HepG2 (cell line): ENCODE data around the gene GRM1. TPM values are rescaled to one million over a fixed set of nuclear protein-coding genes. Genes with fewer than 3 reads are reported as not detected.
A peak's percentile ranks its signal among the peaks of the same experiment; 100 is the strongest.

Source experiments
- ARID2 ChIP-seq: sonication (generic); formaldehyde crosslinking; IDR thresholded peaks from 2 replicates; pipeline ENCODE4 v1.8.1; 2022; ENCODE audit warnings: mild to moderate bottlenecking, missing genetic modification reagents, borderline replicate concordance
- CBX2 ChIP-seq, 2 experiments: fragments of 200-600 bp in 1 of 2; sonication (generic); formaldehyde crosslinking in 1 of 2; IDR thresholded peaks; 2 replicates each; pipeline versions ENCODE4 v1.7.0 to v1.8.1; 2018 to 2022; ENCODE audit warnings: low read depth in 2 of 2, low read length in 1 of 2, mild to moderate bottlenecking in 1 of 2, missing genetic modification reagents in 1 of 2
- FOXK1 ChIP-seq: sonication (generic); formaldehyde crosslinking; IDR thresholded peaks from 2 replicates; pipeline ENCODE4 v1.4.0; 2020; ENCODE audit warnings: low read depth, missing genetic modification reagents, borderline replicate concordance
- HOXA3 ChIP-seq: sonication (generic); formaldehyde crosslinking; IDR thresholded peaks from 2 replicates; pipeline ENCODE4 v1.5.0; 2020; ENCODE audit warnings: missing genetic modification reagents
- JUND ChIP-seq: sonication (generic); formaldehyde crosslinking; IDR thresholded peaks from 2 replicates; pipeline ENCODE4 v1.8.0; 2022; ENCODE audit warnings: mild to moderate bottlenecking, missing genetic modification reagents
- MIXL1 ChIP-seq: IDR thresholded peaks from 2 replicates; pipeline ENCODE4 v1.6.1; 2016
- MXD4 ChIP-seq: IDR thresholded peaks from 2 replicates; pipeline ENCODE4 v1.6.1; 2016; ENCODE audit warnings: mild to moderate bottlenecking, missing biosample characterization, missing genetic modification reagents
- ZNF101 ChIP-seq: sonication (generic); formaldehyde crosslinking; IDR thresholded peaks from 2 replicates; pipeline ENCODE4 v1.4.0; 2020; ENCODE audit warnings: mild to moderate bottlenecking, low read depth, missing genetic modification reagents, borderline replicate concordance
- ZNF235 ChIP-seq: sonication (generic); formaldehyde crosslinking; IDR thresholded peaks from 2 replicates; pipeline ENCODE4 v1.8.1; 2023; ENCODE audit warnings: mild to moderate bottlenecking, missing genetic modification reagents, borderline replicate concordance
- ZNF24 ChIP-seq: fragments of 450-650 bp; IDR thresholded peaks from 2 replicates; pipeline ENCODE4 v1.6.1; 2017; ENCODE audit warnings: antibody characterized with exemption, mild to moderate bottlenecking
- ZNF263 ChIP-seq: sonication (generic); formaldehyde crosslinking; IDR thresholded peaks from 2 replicates; pipeline ENCODE4 v1.4.0; 2020; ENCODE audit warnings: missing genetic modification reagents
- ZNF562 ChIP-seq: sonication (generic); formaldehyde crosslinking; IDR thresholded peaks from 2 replicates; pipeline ENCODE4 v1.8.0; 2022; ENCODE audit warnings: missing genetic modification reagents, borderline replicate concordance
- ZNF720 ChIP-seq: sonication (generic); formaldehyde crosslinking; IDR thresholded peaks from 2 replicates; pipeline ENCODE4 v1.4.0; 2020; ENCODE audit warnings: missing genetic modification reagents
- ZNF816 ChIP-seq: sonication (generic); formaldehyde crosslinking; IDR thresholded peaks from 2 replicates; pipeline ENCODE4 v1.8.0; 2022; ENCODE audit warnings: missing genetic modification reagents, mild to moderate bottlenecking, borderline replicate concordance
- polyA plus RNA-seq, 8 experiments: library from polyadenylated mRNA; depleted of rRNA in 3 of 8; stranded (reverse) in 7 of 8; unstranded in 1 of 8; fragments of >200 nt; fragmentation: Illumina TruSeq in 4 of 8; extraction: Trizol in 4 of 8; gene quantifications; 2 replicates each; pipeline versions ENCODE4 v1.2.1 to v1.2.3, GENCODE V29; 2011 to 2016; ENCODE audit warnings: low read depth in 4 of 8, missing spikeins in 1 of 8, mixed read lengths in 1 of 8; ENCODE audit not compliant: insufficient read depth in 1 of 8
- total RNA-seq, 5 experiments: library from RNA; depleted of rRNA; stranded (reverse); fragments of >200 nt; fragmentation: Illumina TruSeq; extraction: Trizol; gene quantifications; 2 replicates each; pipeline ENCODE4 v1.2.3, GENCODE V29; 2016; ENCODE audit warnings: low read depth in 1 of 5
- TF ChIP-seq, protein P1 (sequence below): sonication (generic); formaldehyde crosslinking; IDR thresholded peaks from 2 replicates; pipeline ENCODE4 v1.9.0; 2021; ENCODE audit warnings: missing genetic modification reagents, borderline replicate concordance
- TF ChIP-seq, protein P2 (sequence below): sonication (generic); formaldehyde crosslinking; IDR thresholded peaks from 2 replicates; pipeline ENCODE4 v1.5.0; 2020; ENCODE audit warnings: missing genetic modification reagents
- TF ChIP-seq, protein P3 (sequence below): sonication (generic); formaldehyde crosslinking; IDR thresholded peaks from 2 replicates; pipeline ENCODE4 v1.4.0; 2020; ENCODE audit warnings: missing genetic modification reagents
- TF ChIP-seq, protein P4 (sequence below): sonication (generic); formaldehyde crosslinking; IDR thresholded peaks from 2 replicates; pipeline ENCODE4 v1.4.0; 2020; ENCODE audit warnings: missing genetic modification reagents, borderline replicate concordance

GRM1 gene
- total and polyA plus RNA-seq, 2 of the 13 experiments (the other 11 are each of a cell fraction or from before 2014, with no cell fraction given) = 0.09 TPM; not detected in 1

DNA sequence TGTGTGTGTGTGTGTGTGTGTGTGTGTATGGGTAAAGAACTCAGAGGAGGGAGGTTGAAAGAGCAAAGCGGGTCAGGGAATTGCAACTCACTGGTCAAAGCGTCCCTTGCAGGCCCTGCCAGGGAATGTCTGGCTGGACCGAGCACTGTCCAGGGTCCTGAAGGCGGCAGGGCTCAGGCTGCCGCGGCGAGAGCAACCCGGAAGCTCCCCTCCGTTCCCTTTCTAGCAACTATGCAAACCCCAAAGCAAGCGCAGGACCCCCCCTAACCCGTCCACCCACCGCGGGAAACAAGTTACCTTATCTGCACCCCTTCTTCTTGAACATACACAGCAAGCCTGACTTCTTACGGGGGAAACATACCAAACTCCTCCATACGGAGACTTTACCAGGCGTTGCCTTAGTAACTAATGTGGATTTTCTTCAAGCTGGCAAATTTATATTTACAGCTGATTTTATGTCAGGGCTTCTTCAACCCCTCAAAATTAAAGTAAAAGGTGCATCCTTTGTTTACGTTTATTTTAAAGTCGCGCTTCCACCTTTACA lies 538 bp upstream of the GRM1 start (continued):
- TF ChIP-seq FOXK1 (peak; percentile 78; the same call in 1 of the 2 replicates), ZNF101 (CRISPR knock-in tag) (no peak), ARID2 (CRISPR knock-in tag) (0 out of 2 replicates have a peak, but pooled peaks have one; percentile 58), HOXA3 (CRISPR knock-in tag) (peak; percentile 81), ZNF720 (CRISPR knock-in tag) (0 out of 2 replicates have a peak, but pooled peaks have one; percentile 44), JUND (CRISPR knock-in tag) (no peak), ZNF24 (no peak), ZNF235 (0 out of 2 replicates have a peak, but pooled peaks have one; percentile 65), MXD4 (CRISPR knock-in tag) (peak; percentile 81; the same call in 1 of the 2 replicates), ZNF263 (CRISPR knock-in tag) (peak; percentile 76), CBX2 (IDR thresholded peaks at IDR 0.05; ENCODE audit: low read depth, low read length) (no peak), CBX2 (CRISPR knock-in tag; IDR thresholded peaks at IDR 0.05; ENCODE audit: low read depth) (no peak), MIXL1 (peak; percentile 92), ZNF562 (CRISPR knock-in tag) (no peak), ZNF816 (CRISPR knock-in tag) (peak; percentile 87; the same call in 1 of the 2 replicates)
- TF ChIP-seq, protein P1, sequence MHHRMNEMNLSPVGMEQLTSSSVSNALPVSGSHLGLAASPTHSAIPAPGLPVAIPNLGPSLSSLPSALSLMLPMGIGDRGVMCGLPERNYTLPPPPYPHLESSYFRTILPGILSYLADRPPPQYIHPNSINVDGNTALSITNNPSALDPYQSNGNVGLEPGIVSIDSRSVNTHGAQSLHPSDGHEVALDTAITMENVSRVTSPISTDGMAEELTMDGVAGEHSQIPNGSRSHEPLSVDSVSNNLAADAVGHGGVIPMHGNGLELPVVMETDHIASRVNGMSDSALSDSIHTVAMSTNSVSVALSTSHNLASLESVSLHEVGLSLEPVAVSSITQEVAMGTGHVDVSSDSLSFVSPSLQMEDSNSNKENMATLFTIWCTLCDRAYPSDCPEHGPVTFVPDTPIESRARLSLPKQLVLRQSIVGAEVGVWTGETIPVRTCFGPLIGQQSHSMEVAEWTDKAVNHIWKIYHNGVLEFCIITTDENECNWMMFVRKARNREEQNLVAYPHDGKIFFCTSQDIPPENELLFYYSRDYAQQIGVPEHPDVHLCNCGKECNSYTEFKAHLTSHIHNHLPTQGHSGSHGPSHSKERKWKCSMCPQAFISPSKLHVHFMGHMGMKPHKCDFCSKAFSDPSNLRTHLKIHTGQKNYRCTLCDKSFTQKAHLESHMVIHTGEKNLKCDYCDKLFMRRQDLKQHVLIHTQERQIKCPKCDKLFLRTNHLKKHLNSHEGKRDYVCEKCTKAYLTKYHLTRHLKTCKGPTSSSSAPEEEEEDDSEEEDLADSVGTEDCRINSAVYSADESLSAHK (CRISPR knock-in tag) = peak; percentile 95
- TF ChIP-seq, protein P2, sequence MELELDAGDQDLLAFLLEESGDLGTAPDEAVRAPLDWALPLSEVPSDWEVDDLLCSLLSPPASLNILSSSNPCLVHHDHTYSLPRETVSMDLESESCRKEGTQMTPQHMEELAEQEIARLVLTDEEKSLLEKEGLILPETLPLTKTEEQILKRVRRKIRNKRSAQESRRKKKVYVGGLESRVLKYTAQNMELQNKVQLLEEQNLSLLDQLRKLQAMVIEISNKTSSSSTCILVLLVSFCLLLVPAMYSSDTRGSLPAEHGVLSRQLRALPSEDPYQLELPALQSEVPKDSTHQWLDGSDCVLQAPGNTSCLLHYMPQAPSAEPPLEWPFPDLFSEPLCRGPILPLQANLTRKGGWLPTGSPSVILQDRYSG (CRISPR knock-in tag) = peak; percentile 98
- TF ChIP-seq, protein P3, sequence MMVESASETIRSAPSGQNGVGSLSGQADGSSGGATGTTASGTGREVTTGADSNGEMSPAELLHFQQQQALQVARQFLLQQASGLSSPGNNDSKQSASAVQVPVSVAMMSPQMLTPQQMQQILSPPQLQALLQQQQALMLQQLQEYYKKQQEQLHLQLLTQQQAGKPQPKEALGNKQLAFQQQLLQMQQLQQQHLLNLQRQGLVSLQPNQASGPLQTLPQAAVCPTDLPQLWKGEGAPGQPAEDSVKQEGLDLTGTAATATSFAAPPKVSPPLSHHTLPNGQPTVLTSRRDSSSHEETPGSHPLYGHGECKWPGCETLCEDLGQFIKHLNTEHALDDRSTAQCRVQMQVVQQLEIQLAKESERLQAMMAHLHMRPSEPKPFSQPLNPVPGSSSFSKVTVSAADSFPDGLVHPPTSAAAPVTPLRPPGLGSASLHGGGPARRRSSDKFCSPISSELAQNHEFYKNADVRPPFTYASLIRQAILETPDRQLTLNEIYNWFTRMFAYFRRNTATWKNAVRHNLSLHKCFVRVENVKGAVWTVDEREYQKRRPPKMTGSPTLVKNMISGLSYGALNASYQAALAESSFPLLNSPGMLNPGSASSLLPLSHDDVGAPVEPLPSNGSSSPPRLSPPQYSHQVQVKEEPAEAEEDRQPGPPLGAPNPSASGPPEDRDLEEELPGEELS (CRISPR knock-in tag) = peak; percentile 55; the same call in 1 of the 2 replicates
- TF ChIP-seq, protein P4, sequence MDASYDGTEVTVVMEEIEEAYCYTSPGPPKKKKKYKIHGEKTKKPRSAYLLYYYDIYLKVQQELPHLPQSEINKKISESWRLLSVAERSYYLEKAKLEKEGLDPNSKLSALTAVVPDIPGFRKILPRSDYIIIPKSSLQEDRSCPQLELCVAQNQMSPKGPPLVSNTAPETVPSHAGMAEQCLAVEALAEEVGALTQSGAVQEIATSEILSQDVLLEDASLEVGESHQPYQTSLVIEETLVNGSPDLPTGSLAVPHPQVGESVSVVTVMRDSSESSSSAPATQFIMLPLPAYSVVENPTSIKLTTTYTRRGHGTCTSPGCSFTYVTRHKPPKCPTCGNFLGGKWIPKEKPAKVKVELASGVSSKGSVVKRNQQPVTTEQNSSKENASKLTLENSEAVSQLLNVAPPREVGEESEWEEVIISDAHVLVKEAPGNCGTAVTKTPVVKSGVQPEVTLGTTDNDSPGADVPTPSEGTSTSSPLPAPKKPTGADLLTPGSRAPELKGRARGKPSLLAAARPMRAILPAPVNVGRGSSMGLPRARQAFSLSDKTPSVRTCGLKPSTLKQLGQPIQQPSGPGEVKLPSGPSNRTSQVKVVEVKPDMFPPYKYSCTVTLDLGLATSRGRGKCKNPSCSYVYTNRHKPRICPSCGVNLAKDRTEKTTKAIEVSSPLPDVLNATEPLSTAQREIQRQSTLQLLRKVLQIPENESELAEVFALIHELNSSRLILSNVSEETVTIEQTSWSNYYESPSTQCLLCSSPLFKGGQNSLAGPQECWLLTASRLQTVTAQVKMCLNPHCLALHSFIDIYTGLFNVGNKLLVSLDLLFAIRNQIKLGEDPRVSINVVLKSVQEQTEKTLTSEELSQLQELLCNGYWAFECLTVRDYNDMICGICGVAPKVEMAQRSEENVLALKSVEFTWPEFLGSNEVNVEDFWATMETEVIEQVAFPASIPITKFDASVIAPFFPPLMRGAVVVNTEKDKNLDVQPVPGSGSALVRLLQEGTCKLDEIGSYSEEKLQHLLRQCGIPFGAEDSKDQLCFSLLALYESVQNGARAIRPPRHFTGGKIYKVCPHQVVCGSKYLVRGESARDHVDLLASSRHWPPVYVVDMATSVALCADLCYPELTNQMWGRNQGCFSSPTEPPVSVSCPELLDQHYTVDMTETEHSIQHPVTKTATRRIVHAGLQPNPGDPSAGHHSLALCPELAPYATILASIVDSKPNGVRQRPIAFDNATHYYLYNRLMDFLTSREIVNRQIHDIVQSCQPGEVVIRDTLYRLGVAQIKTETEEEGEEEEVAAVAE = peak; percentile 92
